Gastroesophageal sphincter (tissue), 4 donors: ENCODE measurements around the gene DNAJB7. TPM values are rescaled to one million over a fixed set of nuclear protein-coding genes. Genes with fewer than 3 reads are reported as not detected.

Experiments
- ATAC-seq: fragments of 150-250 bp; one replicate; pipeline ENCODE4 v1.9.1; 2016; ENCODE audit warnings: mild to moderate bottlenecking, moderate library complexity
- H3K27ac ChIP-seq, 4 donors: fragments of 200-600 bp; sonication (generic) in 3 of 4; 1 replicate in 3 of 4; 2 replicates in 1 of 4; pipeline ENCODE4 v1.5.1; 2016 to 2019
- H3K27me3 ChIP-seq: fragments of 200-600 bp; sonication (generic); one replicate; pipeline ENCODE4 v1.5.1; 2019
- H3K36me3 ChIP-seq, 2 donors: fragments of 200-600 bp; sonication (generic); one replicate each; pipeline ENCODE4 v1.5.1; 2019; ENCODE audit warnings: control low read depth in 1 of 2
- H3K4me1 ChIP-seq, 3 donors: fragments of 200-600 bp; sonication (generic); 1 replicate in 2 of 3; 2 replicates in 1 of 3; pipeline ENCODE4 v1.5.1; 2016 to 2019; ENCODE audit warnings: control low read depth in 2 of 3
- H3K4me3 ChIP-seq, 2 donors: fragments of 200-600 bp; sonication (generic); one replicate each; pipeline ENCODE4 v1.5.1; 2019; ENCODE audit warnings: mild to moderate bottlenecking in 1 of 2, moderate library complexity in 1 of 2
- H3K9me3 ChIP-seq, 3 donors: fragments of 200-600 bp; sonication (generic); one replicate each; pipeline ENCODE4 v1.5.1; 2017 to 2019; ENCODE audit warnings: control low read depth in 2 of 3
- EP300 ChIP-seq: sonication (generic); formaldehyde crosslinking; IDR thresholded peaks from one replicate; pipeline ENCODE4 v1.6.1; 2017; ENCODE audit warnings: antibody characterized with exemption, mild to moderate bottlenecking
- POLR2A ChIP-seq, 2 donors: fragments of 450-650 bp; IDR thresholded peaks; one replicate each; pipeline ENCODE4 v1.6.1; 2017; ENCODE audit warnings: antibody characterized with exemption in 2 of 2, mild to moderate bottlenecking in 2 of 2, moderate library complexity in 1 of 2
- POLR2AphosphoS5 ChIP-seq: sonication (generic); formaldehyde crosslinking; IDR thresholded peaks from one replicate; pipeline ENCODE4 v1.6.1; 2017; ENCODE audit warnings: antibody characterized with exemption
- WGBS, 2 donors: methylation state at CpG; one replicate each; pipeline ENCODE4 v1.1.5; 2018; ENCODE audit warnings: low coverage in 1 of 2; 5-methylcytosine and 5-hydroxymethylcytosine counted together
- total RNA-seq, 4 donors: library from RNA; depleted of rRNA; stranded (reverse); fragments of >200 nt; gene quantifications; one replicate each; pipeline ENCODE4 v1.1.0, GENCODE V29; 2016
- TF ChIP-seq, protein P1 (sequence below), 4 experiments: fragments of 200-600 bp in 2 of 4; fragments of 450-650 bp in 2 of 4; sonication (generic) in 1 of 4; IDR thresholded peaks; one replicate each; pipeline ENCODE4 v1.5.1; 2017 to 2019; ENCODE audit warnings: antibody characterized with exemption in 4 of 4, mild to moderate bottlenecking in 2 of 4, moderate library complexity in 2 of 4

Gene DNAJB7
- total RNA-seq, 4 donors from 2014 or later = not detected

DNA sequence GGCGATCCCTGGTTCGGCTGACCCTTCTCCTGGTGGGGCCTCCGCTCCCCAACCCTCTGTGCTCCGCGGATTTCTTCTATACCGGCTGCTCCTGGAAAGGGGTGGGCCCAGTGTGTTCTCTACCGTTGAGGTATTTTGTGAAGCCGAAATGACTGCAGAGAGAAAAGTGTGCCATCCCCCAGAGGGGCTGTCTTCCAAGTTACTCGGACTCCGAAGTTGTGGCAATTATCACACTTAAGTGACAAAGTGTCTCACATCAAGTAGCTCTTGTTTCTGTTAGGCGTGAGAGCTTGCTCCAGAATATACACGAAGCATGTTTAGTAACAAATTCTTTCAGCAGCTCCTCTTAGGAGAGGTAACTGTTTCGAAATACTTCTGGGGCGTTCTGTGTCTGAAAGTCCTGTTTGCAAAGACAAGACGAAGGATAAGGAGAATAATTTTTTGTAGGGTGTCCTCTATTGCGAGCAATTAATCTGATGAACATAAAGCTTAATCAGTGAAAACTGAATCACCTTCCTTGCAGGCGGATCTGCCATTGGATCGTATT, 4.5 kb downstream of the DNAJB7 start:
- peak overlapping the region; percentile 73 to 89 for H3K4me3 ChIP-seq
- TF ChIP-seq POLR2AphosphoS5 = no peak
- no peak for TF ChIP-seq EP300
- TF ChIP-seq, protein P1, sequence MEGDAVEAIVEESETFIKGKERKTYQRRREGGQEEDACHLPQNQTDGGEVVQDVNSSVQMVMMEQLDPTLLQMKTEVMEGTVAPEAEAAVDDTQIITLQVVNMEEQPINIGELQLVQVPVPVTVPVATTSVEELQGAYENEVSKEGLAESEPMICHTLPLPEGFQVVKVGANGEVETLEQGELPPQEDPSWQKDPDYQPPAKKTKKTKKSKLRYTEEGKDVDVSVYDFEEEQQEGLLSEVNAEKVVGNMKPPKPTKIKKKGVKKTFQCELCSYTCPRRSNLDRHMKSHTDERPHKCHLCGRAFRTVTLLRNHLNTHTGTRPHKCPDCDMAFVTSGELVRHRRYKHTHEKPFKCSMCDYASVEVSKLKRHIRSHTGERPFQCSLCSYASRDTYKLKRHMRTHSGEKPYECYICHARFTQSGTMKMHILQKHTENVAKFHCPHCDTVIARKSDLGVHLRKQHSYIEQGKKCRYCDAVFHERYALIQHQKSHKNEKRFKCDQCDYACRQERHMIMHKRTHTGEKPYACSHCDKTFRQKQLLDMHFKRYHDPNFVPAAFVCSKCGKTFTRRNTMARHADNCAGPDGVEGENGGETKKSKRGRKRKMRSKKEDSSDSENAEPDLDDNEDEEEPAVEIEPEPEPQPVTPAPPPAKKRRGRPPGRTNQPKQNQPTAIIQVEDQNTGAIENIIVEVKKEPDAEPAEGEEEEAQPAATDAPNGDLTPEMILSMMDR (IDR thresholded peaks at IDR 0.05) = no peak
- TF ChIP-seq POLR2A (IDR thresholded peaks at IDR 0.05) = no peak
- peak overlapping the region; percentile 89 to 97 (median 94) for H3K27ac ChIP-seq
- ATAC-seq = no peak
- peaks cover 16 to 53% (median 32%) of the 10 kb centered on the region in 3 donors for H3K4me1 ChIP-seq
- H3K9me3 ChIP-seq = no peaks in the 10 kb centered on the region
- 5 to 6% methylated on average over 12 to 18 of the region's 18 CpGs for WGBS, 2 donors
- H3K36me3 ChIP-seq = peaks cover 0 to 19% of the 10 kb centered on the region in 2 donors
- no peaks in the 10 kb centered on the region for H3K27me3 ChIP-seq

DNA sequence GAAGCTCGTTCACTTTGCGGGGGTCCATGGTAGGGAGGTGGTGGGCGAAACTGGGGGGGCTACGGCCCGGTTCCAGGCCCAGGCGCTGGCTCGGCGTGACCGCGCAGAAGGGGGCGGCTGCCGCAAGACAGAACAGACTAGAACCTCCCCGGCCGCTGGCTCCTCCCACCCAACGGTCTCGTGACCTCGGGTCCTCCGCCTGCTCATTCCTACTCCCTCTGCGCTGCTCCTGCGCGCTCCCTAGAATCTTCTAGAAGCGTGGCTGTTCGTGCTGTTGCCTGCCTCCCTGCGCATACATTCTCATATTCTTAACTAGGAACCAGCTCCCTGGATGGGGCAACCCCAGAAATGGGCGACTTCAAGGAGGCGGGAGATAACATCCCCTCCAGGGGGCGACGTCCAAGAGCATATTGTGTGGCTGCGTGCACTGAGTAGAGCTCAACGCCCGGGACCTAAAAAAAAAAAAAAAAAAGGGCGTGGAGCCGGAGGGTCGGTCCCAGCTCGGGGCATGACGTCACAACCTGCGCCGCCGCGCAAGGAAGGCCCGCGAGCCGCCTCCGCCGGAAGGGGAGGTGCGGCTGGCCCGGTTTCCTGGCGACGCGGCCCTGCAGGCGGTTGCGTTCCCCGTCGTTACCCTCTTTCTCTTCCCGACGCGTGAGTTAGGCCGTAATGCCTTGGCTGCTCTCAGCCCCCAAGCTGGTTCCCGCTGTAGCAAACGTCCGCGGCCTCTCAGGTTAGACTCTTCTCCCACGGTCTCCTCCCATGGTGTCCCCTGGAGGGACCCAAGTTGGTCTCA, 5.2 kb downstream of the DNAJB7 start, which contains the start of the genes ST13 and XPNPEP3:
Gene ST13 (minus strand): TSS at position 127 of the 796 bp plus-strand sequence. CDS start 99 bp downstream, at position 28.
Gene XPNPEP3 (plus strand): TSS at position 636 of the 796 bp plus-strand sequence. CDS start 34 bp downstream, at position 670.
- peak; percentile 92 for TF ChIP-seq POLR2AphosphoS5
- TF ChIP-seq, protein P1 (IDR thresholded peaks at IDR 0.05) = peak in 1 of 4 experiments; percentile 23
- peak; percentile 70 to 74 for TF ChIP-seq POLR2A (IDR thresholded peaks at IDR 0.05)
- no peak for TF ChIP-seq EP300
- Histone ChIP-seq H3K9me3 (no peaks in the 10 kb centered on the region), H3K4me1 (peaks cover 16 to 60% (median 32%) of the 10 kb centered on the region in 3 donors), H3K36me3 (peaks cover 0 to 13% of the 10 kb centered on the region in 2 donors), H3K27ac (peak within 1 kb of the TSS; percentile 89 to 97 (median 94)), H3K4me3 (peak within 1 kb of the TSS; percentile 73 to 89), H3K27me3 (no peaks in the 10 kb centered on the region)
- peak; percentile 98 for ATAC-seq
- 0 to 1% methylated on average over 39 to 40 of the region's 63 CpGs for WGBS, 2 donors

DNA sequence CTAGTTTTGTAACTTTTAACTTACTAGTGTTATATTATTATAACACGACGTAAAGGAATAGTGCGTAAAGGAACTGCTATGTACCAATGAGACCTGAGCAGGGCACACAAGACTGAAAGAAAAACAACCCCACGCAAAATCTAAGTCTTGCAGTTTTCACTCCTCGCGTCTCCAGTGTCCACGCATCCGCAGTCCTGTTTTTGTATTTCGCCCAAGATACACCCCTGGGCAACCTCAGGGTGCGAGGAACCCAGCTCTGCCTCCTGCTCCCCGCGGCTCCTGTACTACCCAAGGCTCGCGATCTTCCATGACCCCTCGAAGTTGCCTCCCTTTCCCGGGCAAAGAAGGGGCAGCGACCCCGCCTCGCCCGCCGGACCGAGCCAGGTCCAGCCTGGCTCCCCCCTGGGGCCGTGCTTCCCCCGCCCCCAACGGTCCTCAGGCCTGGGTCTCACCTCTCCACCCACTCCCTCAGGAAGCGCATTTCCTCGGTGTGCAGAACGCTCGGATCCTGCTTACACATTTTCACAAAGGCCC, 5.9 kb downstream of the DNAJB7 start:
- Histone ChIP-seq H3K4me1 (peaks cover 16 to 66% (median 32%) of the 10 kb centered on the region in 3 donors), H3K27me3 (no peaks in the 10 kb centered on the region), H3K4me3 (peak overlapping the region; percentile 73 to 89), H3K9me3 (no peaks in the 10 kb centered on the region), H3K36me3 (peaks cover 0 to 7% of the 10 kb centered on the region in 2 donors), H3K27ac (peak overlapping the region; percentile 89 to 97 (median 94))
- TF ChIP-seq EP300 (no peak), POLR2A (IDR thresholded peaks at IDR 0.05) (no peak), POLR2AphosphoS5 (no peak)
- TF ChIP-seq, protein P1 (IDR thresholded peaks at IDR 0.05) = no peak
- 0% methylated on average over 8 to 16 of the region's 29 CpGs for WGBS, 2 donors
- ATAC-seq = peak; percentile 26

DNA sequence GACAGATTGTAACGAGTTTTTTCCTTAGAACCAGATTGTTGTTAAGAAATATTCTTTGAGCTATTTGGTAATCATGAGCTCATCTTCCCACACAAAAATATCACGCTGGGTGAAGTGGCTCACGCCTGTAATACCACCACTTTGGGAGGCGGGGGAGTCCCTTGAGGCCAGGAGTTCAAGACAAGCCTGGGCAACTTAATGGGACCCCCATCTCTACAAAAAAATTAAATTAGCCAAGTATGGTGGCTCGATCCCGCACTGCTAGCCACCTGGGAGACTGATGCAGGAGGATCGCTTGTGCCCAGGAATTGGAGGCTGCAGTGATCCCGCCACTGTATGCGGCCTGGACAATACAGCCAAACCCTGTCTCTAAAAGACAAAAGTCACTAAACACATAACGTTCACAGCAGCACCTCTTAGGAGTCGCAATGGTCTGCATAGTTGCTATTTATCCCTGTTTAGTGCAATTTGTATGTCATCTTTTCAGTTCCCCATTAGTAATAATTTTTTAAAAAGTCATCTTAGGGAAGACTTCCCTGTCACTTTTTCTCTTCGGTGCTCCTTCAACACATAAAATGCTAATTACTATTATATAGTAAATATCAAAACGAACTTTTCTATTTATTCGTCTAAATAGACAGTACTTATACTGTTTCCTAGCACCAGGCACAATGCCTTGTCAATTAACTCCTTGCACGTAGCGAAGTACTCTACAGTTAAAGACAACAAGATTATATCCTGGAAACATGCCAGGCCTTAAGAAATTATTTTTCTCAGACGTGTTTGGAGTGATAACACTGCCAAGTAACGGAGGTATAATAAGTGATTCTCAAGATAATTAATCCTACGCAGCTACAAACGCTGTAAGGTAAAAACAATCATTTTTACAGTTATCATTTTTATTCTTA, 6.6 kb downstream of the DNAJB7 start:
- TF ChIP-seq EP300 = no peak
- no peak for TF ChIP-seq POLR2AphosphoS5
- no peak for TF ChIP-seq POLR2A (IDR thresholded peaks at IDR 0.05)
- TF ChIP-seq, protein P1 (IDR thresholded peaks at IDR 0.05) = no peak
- Histone ChIP-seq H3K4me1 (peaks cover 16 to 73% (median 32%) of the 10 kb centered on the region in 3 donors), H3K36me3 (peaks cover 0 to 3% of the 10 kb centered on the region in 2 donors), H3K27ac (peak overlapping the region; percentile 89 to 97 (median 94)), H3K4me3 (peak overlapping the region; percentile 73 to 89), H3K27me3 (no peaks in the 10 kb centered on the region), H3K9me3 (no peaks in the 10 kb centered on the region)
- WGBS, 2 donors = 23 to 27% methylated on average over 17 to 20 of the region's 20 CpGs
- ATAC-seq = no peak
